OCI-LY1 (cell line): Measurements from ENCODE around the gene ZCCHC12.

Experiments used
- H2AFZ ChIP-seq: fragments of 200-600 bp; sonication (generic), shearing (Covaris generic); 2 replicates; pipeline ENCODE4 v1.6.0; 2014; ENCODE audit warnings: antibody characterized with exemption, mild to moderate bottlenecking, low read length
- H3F3A ChIP-seq: fragments of 200-600 bp; sonication (generic), shearing (Covaris generic); 2 replicates; pipeline ENCODE4 v1.6.0; 2014; ENCODE audit warnings: mild to moderate bottlenecking, antibody characterized with exemption, low read length, moderate library complexity; ENCODE audit not compliant: insufficient read depth
- H3K27ac ChIP-seq: fragments of 200-600 bp; sonication (generic); 2 replicates; pipeline ENCODE4 v1.5.1; 2014; ENCODE audit warnings: low read length, mixed run types, mild to moderate bottlenecking, low read depth; ENCODE audit not compliant: poor library complexity, severe bottlenecking
- H3K27me3 ChIP-seq: fragments of 200-600 bp; sonication (generic); 2 replicates; pipeline ENCODE4 v1.6.0; 2014; ENCODE audit warnings: antibody characterized with exemption, mild to moderate bottlenecking, low read length, moderate library complexity; ENCODE audit not compliant: insufficient read depth
- H3K36me3 ChIP-seq: fragments of 200-600 bp; sonication (generic); 2 replicates; pipeline ENCODE4 v1.6.1; 2014; ENCODE audit warnings: mild to moderate bottlenecking, antibody characterized with exemption, low read length, moderate library complexity, mixed read lengths; ENCODE audit not compliant: insufficient read depth
- H3K4me1 ChIP-seq: fragments of 200-600 bp; sonication (generic); 2 replicates; pipeline ENCODE4 v1.5.1; 2014; ENCODE audit warnings: mild to moderate bottlenecking, low read length, moderate library complexity; ENCODE audit not compliant: insufficient read depth, severe bottlenecking
- H3K4me2 ChIP-seq: fragments of 200-600 bp; sonication (generic), shearing (Covaris generic); 2 replicates; pipeline ENCODE4 v1.6.1; 2014; ENCODE audit warnings: low read length
- H3K4me3 ChIP-seq: fragments of 200-600 bp; sonication (generic); 2 replicates; pipeline ENCODE4 v1.5.1; 2014; ENCODE audit warnings: low read length, low read depth, mild to moderate bottlenecking, mixed read lengths; ENCODE audit not compliant: poor library complexity, severe bottlenecking
- H3K79me2 ChIP-seq: fragments of 200-600 bp; shearing (Covaris generic); 2 replicates; pipeline ENCODE4 v1.6.1; 2016; ENCODE audit warnings: mixed run types, low read length, mixed read lengths; ENCODE audit not compliant: insufficient read depth
- H3K9ac ChIP-seq: fragments of 200-600 bp; sonication (generic), shearing (Covaris generic); 2 replicates; pipeline ENCODE4 v1.6.1; 2014; ENCODE audit warnings: mild to moderate bottlenecking, low read length, mixed read lengths
- H3K9me2 ChIP-seq: fragments of 200-600 bp; sonication (generic), shearing (Covaris generic); 2 replicates; pipeline ENCODE4 v1.6.1; 2014; ENCODE audit warnings: low read depth, mild to moderate bottlenecking, low read length, mixed read lengths
- H3K9me3 ChIP-seq: fragments of 200-600 bp; shearing (Covaris generic); 2 replicates; pipeline ENCODE4 v1.6.1; 2014; ENCODE audit warnings: low read length, mixed read lengths
- H4K20me1 ChIP-seq: fragments of 200-600 bp; sonication (generic), shearing (Covaris generic); 2 replicates; pipeline ENCODE4 v1.6.0; 2016; ENCODE audit warnings: mild to moderate bottlenecking, low read length; ENCODE audit not compliant: insufficient read depth
- CTCF ChIP-seq: fragments of 200-600 bp; sonication (generic), shearing (Covaris generic); IDR thresholded peaks from 2 replicates; pipeline ENCODE4 v1.5.1; 2017; ENCODE audit warnings: mild to moderate bottlenecking, antibody characterized with exemption, low read length, moderate library complexity, mixed read lengths
- EZH2 ChIP-seq: fragments of 200-600 bp; sonication (generic), shearing (Covaris generic); IDR thresholded peaks from 2 replicates; pipeline ENCODE4 v1.8.0; 2017; ENCODE audit warnings: borderline replicate concordance, mixed run types, mild to moderate bottlenecking, antibody characterized with exemption, low read length, moderate library complexity, mixed read lengths

ZCCHC12 gene

GRCh38 chrX:118861338-118861737 lies 37.7 kb downstream of the ZCCHC12 start:
- no peak overlapping the region for H2AFZ ChIP-seq
- TF ChIP-seq EZH2: no peak
- TF ChIP-seq CTCF: no peak
- no peaks in the 10 kb centered on the region for H3K79me2 ChIP-seq
- no peak overlapping the region for H3K4me3 ChIP-seq
- H3K4me2 ChIP-seq: no peak overlapping the region
- no peaks in the 10 kb centered on the region for H3K36me3 ChIP-seq
- H3K27ac ChIP-seq: no peak overlapping the region
- H3K27me3 ChIP-seq: no peaks in the 10 kb centered on the region
- no peaks in the 10 kb centered on the region for H3K9me3 ChIP-seq
- no peaks in the 10 kb centered on the region for H3F3A ChIP-seq
- no peaks in the 10 kb centered on the region for H4K20me1 ChIP-seq
- H3K4me1 ChIP-seq: no peaks in the 10 kb centered on the region
- no peaks in the 10 kb centered on the region for H3K9me2 ChIP-seq
- H3K9ac ChIP-seq: no peak overlapping the region

- Histone ChIP-seq H3K9ac (no peak overlapping the region), H3K4me1 (no peaks in the 10 kb centered on the region), H3K9me3 (no peaks in the 10 kb centered on the region), H2AFZ (no peak overlapping the region), H4K20me1 (no peaks in the 10 kb centered on the region), H3K36me3 (no peaks in the 10 kb centered on the region), H3K79me2 (no peaks in the 10 kb centered on the region), H3K27me3 (no peaks in the 10 kb centered on the region), H3F3A (no peaks in the 10 kb centered on the region), H3K9me2 (no peaks in the 10 kb centered on the region), H3K4me3 (no peak overlapping the region), H3K27ac (no peak overlapping the region), H3K4me2 (no peak overlapping the region)
- no peak for TF ChIP-seq CTCF
- no peak for TF ChIP-seq EZH2
Measured at GRCh38 chrX:118862091-118862490, 38.5 kb downstream of the ZCCHC12 start.

- Histone ChIP-seq H3K4me2 (no peak overlapping the region), H3K9me3 (no peaks in the 10 kb centered on the region), H2AFZ (no peak overlapping the region), H4K20me1 (no peaks in the 10 kb centered on the region), H3K27me3 (no peaks in the 10 kb centered on the region), H3K36me3 (no peaks in the 10 kb centered on the region), H3K9me2 (no peaks in the 10 kb centered on the region), H3K27ac (no peak overlapping the region), H3K9ac (no peak overlapping the region), H3K4me3 (no peak overlapping the region), H3K79me2 (no peaks in the 10 kb centered on the region), H3K4me1 (no peaks in the 10 kb centered on the region), H3F3A (no peaks in the 10 kb centered on the region)
- TF ChIP-seq EZH2: no peak
- no peak for TF ChIP-seq CTCF
Measured at GRCh38 chrX:118862979-118863378, 39.4 kb downstream of the ZCCHC12 start.
